Measurements from ENCODE around the gene CDC42.
"Not testable (repeated sequence)": the region's sequence is repeated elsewhere in the genome, so short reads cannot be mapped to it uniquely, and the experiment has no call there.

Gene CDC42

DNA sequence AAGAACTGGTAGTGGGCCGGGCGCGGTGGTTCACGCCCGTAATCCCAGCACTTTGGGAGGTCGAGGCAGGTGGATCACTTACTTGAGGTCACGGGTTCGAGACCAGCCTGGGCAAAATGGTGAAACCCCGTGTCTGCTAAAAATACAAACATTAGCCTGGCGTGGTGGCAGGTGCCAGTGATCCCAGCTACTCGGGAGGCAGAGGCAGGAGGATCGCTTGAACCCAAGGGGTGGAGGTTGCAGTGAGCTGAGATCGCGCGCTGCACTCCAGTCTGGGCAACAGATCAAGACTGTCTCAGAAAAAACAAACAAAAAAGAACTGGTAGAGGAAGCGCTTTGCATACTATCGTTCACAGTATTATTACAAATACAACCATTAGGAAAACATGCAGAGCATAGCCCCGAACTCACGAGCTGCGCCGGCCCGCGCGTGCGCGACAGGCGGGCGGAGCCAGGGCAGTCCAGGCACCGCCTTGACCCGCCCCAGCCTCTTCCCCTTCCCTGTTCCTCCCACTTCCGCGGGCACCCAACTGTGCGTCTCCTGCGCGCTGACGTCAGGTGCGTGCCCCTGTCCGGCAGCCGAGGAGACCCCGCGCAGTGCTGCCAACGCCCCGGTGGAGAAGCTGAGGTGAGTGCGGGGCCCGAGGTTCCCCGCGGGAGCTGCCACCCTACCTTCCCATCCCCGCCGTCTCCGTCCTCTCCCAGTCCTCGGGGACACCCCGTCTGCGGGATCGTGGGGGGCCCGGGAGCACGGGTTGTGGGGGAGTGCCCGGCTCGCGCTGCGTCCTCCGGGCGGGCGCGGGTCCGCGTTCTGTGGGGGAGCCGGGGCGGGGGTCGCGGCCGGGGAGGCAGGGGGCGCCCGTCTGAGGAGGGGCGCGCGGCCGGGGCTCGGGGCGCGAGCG, at the start of gene CDC42:
Gene CDC42, plus strand, starts transcription at position 595 of the 902 bp plus-strand sequence. CDS start 25,770 bp downstream, outside the sequence.
- H3K4me3 ChIP-seq (replicated peaks in 1 of 2; ENCODE audit: low read depth in 2 of 2, low read length in 2 of 2), result peak within 1 kb of the TSS; percentile 82 to 95
- DNase-seq (ENCODE audit: low read depth in 2 of 2), result peak; percentile 96 to 98

DNA sequence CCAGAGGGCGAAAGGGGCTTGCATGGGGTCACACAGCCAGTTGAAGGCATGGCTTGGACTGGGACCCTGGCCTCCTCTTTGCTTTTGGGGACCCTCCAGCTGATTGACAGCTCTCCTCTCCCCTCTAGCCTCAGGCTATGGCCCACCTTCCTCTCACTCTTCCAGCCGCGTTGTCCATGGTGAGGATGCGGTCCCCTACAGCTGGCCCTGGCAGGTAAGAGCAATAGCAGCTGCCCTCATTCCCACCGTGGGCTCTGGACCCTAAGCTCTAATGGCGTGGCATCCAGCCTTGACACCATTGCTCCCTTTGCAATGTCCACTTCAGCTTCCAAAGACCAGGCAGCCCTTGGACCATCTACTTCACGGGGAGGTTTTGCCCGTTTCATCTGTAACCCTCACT, 49.6 kb upstream of the CDC42 start:
- not testable (repeated sequence) for H3K4me3 ChIP-seq (replicated peaks in 1 of 2; ENCODE audit: low read depth in 2 of 2, low read length in 2 of 2); DNase-seq (ENCODE audit: low read depth in 2 of 2)

More for the DNA sequence above, at the start of gene CDC42:
- TF ChIP-seq, protein P1, sequence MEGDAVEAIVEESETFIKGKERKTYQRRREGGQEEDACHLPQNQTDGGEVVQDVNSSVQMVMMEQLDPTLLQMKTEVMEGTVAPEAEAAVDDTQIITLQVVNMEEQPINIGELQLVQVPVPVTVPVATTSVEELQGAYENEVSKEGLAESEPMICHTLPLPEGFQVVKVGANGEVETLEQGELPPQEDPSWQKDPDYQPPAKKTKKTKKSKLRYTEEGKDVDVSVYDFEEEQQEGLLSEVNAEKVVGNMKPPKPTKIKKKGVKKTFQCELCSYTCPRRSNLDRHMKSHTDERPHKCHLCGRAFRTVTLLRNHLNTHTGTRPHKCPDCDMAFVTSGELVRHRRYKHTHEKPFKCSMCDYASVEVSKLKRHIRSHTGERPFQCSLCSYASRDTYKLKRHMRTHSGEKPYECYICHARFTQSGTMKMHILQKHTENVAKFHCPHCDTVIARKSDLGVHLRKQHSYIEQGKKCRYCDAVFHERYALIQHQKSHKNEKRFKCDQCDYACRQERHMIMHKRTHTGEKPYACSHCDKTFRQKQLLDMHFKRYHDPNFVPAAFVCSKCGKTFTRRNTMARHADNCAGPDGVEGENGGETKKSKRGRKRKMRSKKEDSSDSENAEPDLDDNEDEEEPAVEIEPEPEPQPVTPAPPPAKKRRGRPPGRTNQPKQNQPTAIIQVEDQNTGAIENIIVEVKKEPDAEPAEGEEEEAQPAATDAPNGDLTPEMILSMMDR (IDR thresholded peaks at IDR 0.05; ENCODE audit: low read depth, low read length), result no peak

DNA sequence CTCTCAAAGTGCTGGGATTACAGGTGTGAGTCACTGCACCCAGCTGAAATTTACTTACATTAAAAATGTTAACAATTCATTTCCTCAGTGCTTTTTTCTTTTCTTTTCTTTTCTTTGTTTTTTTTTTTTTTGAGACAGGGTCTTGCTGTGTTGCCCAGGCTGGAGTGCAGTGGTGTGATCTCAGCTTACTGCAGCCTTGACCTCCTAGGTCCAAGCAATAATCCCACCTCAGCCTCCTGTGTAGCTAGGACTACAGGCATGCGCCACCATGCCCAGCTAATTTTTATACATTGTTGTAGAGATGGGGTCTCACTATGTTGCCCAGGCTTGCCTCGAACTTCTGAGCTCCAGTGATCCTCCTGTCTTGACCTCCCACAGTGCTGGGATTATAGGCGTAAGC, 48.5 kb upstream of the CDC42 start:
- DNase-seq (ENCODE audit: low read depth in 2 of 2); H3K4me3 ChIP-seq (replicated peaks in 1 of 2; ENCODE audit: low read depth in 2 of 2, low read length in 2 of 2): not testable (repeated sequence)

DNA sequence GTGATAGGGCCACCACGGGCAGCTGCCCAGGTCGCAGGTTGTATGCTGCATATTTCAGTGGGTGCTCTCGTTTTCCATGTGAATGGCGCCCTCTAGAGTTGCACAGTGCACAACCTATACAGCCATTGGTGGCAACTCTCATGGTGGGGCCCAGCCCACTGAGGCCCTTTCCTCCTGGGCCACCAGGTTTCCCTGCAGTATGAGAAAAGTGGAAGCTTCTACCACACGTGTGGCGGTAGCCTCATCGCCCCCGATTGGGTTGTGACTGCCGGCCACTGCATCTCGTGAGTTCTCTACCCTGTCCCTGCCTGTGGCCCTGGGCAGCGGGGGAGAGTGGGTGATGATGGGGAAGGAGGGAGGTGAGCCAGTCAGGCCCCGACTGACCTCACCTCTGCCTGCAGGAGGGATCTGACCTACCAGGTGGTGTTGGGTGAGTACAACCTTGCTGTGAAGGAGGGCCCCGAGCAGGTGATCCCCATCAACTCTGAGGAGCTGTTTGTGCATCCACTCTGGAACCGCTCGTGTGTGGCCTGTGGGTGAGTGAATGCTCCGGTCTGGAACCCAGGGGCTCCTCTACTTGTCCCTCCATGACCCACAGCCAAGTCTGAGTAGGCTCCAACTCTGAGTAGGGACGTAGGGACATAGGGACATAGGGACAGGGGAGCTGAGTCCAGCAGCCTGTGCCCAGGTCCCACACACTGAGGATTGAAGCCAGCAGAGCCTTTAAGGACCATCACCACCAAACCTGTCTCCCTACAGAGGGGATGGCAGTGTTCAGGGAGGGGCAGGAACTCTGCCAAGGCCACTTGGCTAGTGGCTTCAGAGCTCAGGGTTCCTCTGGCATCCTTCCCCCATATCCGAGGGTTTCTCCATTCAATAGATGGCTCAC, 47.0 kb upstream of the CDC42 start:
- TF ChIP-seq, protein P1 (IDR thresholded peaks at IDR 0.05; ENCODE audit: low read depth, low read length), result peak; percentile 35
- DNase-seq (ENCODE audit: low read depth in 2 of 2), result peak; percentile 42 to 51
- not testable (repeated sequence) for H3K4me3 ChIP-seq (replicated peaks in 1 of 2; ENCODE audit: low read depth in 2 of 2, low read length in 2 of 2)

DNA sequence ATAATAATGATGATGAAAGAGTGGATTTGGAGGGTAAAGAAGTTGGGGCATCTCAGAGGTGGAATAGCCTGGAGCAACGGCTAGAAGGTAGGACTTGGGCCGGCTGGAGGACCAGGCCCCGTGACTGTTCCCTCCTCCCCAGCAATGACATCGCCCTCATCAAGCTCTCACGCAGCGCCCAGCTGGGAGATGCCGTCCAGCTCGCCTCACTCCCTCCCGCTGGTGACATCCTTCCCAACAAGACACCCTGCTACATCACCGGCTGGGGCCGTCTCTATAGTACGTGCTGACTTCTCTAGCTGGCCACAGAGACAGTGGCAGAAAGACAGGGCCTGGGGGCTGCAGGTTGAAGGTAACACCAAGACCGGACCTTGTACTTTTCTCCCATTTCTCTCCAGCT, 45.8 kb upstream of the CDC42 start:
- H3K4me3 ChIP-seq (replicated peaks in 1 of 2; ENCODE audit: low read depth in 2 of 2, low read length in 2 of 2); DNase-seq (ENCODE audit: low read depth in 2 of 2): not testable (repeated sequence)

DNA sequence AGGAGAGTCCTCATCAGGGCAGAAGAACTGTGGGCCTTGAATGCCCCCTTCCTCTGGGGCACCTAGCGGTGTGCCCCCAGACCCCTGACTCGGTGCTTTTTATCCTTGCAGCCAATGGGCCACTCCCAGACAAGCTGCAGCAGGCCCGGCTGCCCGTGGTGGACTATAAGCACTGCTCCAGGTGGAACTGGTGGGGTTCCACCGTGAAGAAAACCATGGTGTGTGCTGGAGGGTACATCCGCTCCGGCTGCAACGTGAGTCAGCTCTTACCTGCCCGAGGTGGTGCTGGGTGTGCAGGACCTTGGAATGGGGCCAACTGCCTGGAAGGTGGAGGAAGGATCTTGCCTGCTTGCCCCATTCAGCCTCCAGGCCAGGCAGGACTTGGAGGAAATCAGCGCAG, 45.2 kb upstream of the CDC42 start:
- H3K4me3 ChIP-seq (replicated peaks in 1 of 2; ENCODE audit: low read depth in 2 of 2, low read length in 2 of 2); DNase-seq (ENCODE audit: low read depth in 2 of 2): not testable (repeated sequence)

DNA sequence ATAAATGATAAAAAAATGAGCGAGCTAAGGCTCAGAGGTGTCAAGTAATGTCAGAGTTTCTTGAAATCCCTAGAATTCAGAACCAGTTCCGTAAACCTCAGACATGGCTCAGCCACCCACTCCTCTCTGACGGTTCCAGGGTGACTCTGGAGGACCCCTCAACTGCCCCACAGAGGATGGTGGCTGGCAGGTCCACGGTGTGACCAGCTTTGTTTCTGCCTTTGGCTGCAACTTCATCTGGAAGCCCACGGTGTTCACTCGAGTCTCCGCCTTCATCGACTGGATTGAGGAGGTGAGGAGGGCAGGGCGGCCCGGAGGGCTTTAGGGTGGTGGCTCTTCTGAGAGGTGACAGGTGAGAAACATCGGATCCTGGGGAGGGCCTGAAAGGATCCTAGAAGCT, 42.9 kb upstream of the CDC42 start:
- H3K4me3 ChIP-seq (replicated peaks in 1 of 2; ENCODE audit: low read depth in 2 of 2, low read length in 2 of 2); DNase-seq (ENCODE audit: low read depth in 2 of 2): not testable (repeated sequence)

DNA sequence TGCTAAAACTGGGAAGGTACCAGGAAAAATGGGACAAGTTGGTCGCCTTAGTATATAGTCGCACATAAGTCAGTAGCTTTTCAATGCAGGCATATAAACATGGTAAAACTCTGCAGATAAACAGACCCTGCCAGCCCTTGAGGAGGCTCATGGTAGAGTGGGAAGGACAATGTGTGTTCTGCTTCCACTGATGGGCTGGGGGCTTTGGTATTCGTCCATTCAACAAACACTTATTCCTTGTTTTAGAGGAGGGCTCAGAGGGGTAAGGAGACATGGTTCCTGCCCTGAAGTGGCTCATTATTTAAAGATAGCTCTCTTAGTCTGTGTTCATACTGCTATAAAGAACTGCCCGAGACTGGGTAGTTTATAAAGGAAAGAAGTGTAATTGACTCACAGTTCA, 39.8 kb upstream of the CDC42 start:
- not testable (repeated sequence) for DNase-seq (ENCODE audit: low read depth in 2 of 2)

DNA sequence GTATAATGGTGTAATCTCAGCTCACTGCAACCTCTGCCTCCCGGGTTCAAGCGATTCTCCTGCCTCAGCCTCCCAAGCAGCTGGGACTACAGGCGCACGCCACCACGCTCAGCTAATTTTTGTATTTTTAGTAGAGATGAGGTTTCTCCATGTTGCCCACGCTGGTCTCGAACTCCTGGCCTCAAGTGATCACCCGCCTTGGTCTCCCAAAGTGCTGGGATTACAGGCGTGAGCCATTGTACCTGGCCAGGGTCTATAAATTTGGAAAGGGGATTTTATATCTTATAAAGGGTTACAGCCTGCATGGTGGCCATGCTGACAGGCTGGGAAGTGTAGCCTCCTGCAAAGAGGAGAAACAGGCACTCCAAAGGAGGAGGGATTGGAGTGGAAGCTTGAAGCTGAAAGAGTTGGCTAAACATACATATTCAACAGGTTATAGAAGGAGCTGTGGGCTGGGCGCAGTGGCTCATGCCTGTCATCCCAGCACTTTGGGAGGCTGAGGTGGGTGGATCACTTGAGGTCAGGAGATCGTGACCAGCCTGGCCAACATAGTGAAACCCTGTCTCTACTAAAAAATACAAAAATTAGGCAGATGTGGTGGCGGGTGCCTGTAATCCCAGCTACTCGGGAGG, 37.8 kb upstream of the CDC42 start:
- not testable (repeated sequence) for H3K4me3 ChIP-seq (replicated peaks in 1 of 2; ENCODE audit: low read depth in 2 of 2, low read length in 2 of 2); DNase-seq (ENCODE audit: low read depth in 2 of 2)

More for the DNA sequence above, 39.8 kb upstream of the CDC42 start:
- H3K4me3 ChIP-seq (replicated peaks in 1 of 2; ENCODE audit: low read depth in 2 of 2, low read length in 2 of 2), result not testable (repeated sequence)
